Measurements from ENCODE around the gene CEP164. TPM values are rescaled to one million over a fixed set of nuclear protein-coding genes. Genes with fewer than 3 reads are reported as not detected.
"Not testable (repeated sequence)": the region's sequence is repeated elsewhere in the genome, so short reads cannot be mapped to it uniquely, and the experiment has no call there.

The CEP164 gene
- total RNA-seq, 1 donor from 2014 or later, result 11.7 TPM

DNA sequence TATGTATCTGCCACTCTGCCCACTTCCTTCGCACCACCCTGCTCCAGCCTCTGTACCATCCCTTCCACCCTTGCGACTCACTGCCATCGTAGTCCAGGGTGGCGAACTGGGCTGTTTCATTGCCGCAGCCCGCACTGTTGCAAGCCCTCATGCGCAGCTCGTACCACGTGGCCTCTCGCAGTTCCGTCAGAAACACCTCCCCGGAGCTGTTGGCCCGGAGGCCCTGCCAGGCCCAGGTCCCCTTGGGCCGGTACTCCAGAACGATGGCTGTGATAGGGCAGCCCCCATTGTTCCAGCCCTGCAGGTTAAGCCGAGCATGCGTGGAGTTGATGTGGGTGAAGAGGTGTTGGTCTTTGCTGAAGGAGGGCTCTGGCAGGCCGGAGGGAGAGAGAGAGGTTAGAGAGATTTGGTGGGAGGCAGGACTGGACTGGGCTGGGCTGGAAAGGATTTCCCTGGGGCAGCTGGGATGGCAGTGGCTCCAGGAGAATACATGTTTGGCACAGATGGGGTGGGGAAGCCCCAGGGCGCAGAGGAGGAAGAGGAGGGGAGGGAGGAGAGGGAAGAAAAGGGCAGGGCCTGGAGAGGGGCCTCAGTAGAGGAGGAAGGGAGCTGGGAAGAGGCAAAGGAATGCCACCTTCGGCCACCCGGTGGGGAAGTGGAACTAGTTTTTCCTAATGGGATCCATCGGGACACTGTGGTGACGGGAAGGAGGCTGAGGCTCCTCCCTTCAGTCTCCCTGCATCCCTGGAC, 109.6 kb downstream of the CEP164 start:
- ATAC-seq, result no peak

DNA sequence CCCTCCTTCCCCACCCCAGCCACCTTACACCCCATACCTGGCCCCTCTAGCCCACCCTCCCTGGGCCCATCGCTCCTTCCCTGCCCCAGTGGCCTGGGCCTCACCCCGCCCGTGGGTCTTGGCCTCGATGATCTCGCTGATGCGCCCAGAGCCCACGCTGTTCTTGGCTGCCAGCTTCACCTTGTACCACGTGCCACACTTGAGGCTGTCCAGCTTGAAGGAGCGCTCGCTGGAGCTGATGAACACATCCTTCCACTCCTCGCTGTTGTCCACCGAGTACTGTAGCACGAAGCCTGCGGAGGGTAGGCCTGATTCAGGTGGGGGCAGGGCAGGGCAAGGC, 110.1 kb downstream of the CEP164 start:
- DNase-seq (ENCODE audit: low spot score) (no peak), ATAC-seq (no peak)

More for the DNA sequence above, 109.6 kb downstream of the CEP164 start:
- DNase-seq (ENCODE audit: low spot score), result no peak

DNA sequence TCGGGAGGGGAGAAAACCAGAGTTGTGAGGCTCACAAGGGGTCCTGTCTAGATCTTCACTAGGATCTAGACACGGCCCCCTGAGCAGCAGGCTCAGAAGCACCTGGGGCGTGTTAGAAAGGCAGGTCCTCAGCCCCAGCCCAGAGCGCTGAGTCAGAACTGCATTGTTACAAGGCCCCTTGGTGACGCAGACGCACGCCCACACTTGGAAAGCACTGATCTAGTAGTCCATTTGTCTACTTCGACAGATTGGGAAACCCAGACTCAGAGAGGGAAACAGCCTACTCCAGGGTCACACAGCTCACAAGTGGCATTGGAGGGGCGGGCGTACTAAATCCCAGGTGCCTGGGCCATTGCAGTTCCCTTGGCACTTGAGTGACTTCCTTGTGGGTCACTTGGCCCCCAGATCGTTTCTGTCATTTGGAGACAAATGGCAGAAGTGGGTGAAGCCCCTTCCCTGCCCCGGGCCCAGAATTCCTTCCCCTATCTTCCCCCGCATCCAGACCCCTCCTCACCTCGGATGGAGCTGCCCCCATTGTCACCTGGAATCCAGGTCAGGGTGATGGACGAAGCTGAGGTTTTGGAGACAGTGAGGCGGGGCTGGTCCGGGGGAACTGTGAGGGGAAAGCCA, 110.8 kb downstream of the CEP164 start:
- DNase-seq (ENCODE audit: low spot score) (no peak), ATAC-seq (no peak)

DNA sequence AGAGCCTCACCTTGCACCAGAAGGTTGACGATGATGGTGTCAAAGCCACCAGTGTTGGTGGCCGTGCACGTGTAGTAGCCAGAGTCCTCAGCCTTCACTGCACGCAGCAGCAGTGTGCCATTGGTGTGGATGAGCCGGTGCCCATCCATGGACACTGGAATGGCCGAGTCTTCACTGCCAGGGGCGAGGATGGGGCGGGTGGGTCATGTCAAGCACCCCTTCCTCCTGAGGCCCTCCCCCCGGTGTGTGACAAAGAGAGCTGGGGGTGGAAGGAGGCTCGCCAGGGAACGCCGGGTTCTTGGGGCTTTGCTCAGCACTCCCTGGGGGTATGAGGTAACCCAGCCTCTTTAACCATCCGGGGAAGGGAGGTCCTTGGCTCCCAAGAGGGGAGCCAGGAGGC, 111.6 kb downstream of the CEP164 start:
- ATAC-seq, result no peak
- DNase-seq (ENCODE audit: low spot score), result no peak

DNA sequence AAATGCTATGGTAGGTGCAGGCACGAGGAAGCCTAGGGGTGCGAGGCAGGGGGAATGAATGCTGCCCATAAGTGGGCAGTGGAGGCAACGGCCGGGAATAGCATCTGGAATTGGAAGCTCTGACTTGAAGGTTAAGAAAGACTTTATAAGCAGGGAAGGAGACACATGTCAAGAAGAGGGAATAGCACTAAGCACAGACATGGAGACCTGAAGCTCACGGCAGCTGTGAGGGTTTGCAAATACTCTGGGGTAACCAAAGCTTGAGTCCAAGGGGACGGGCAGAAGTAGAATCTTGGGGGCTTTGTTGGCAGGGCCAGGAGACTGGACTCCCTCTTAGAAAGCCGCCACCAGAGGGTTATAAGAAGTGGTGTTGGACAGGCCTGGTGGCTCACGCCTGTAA, 112.6 kb downstream of the CEP164 start:
- ATAC-seq, result no peak
- no peak for DNase-seq (ENCODE audit: low spot score)

DNA sequence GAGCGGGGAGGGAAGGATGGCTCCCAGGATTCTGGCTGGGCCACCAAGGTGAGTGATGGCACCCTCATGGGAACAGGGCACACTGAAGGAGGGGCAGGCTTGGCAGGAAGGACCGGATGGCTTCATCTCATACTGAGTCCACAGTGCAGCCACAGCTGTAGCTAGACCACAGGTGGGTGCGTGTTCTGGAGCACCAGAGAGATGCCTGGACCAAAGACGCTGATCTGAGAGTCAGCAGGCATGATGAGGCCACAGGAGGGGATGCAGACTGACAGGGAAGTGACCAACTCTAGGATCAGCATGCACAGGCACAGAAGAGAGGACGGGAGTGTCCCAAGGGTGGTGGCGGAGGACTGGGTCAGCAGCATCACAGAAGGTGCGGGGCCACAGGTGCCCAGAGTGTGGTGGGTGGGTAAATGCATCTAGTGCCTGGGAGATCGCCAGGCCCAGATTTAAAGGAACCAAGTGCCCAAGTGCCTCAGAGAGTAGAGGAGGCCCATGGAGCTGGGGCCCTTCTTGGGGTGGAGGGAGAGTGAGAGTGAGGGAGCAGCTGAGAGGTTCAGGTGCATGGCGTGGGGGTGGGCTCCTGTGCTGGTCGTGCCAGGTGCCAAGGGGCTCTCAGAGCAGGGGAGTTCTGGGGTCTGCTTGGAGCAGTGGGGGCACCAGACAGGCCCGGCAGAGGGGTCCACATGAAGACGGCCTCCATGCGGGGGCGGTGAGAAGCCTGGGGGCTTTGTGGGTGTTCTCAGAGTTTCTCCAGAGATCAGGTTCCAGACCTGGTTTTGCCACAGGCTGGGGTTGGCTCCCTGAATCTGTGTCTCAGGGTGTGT, 113.7 kb downstream of the CEP164 start:
- DNase-seq (ENCODE audit: low spot score) (no peak), ATAC-seq (no peak)

DNA sequence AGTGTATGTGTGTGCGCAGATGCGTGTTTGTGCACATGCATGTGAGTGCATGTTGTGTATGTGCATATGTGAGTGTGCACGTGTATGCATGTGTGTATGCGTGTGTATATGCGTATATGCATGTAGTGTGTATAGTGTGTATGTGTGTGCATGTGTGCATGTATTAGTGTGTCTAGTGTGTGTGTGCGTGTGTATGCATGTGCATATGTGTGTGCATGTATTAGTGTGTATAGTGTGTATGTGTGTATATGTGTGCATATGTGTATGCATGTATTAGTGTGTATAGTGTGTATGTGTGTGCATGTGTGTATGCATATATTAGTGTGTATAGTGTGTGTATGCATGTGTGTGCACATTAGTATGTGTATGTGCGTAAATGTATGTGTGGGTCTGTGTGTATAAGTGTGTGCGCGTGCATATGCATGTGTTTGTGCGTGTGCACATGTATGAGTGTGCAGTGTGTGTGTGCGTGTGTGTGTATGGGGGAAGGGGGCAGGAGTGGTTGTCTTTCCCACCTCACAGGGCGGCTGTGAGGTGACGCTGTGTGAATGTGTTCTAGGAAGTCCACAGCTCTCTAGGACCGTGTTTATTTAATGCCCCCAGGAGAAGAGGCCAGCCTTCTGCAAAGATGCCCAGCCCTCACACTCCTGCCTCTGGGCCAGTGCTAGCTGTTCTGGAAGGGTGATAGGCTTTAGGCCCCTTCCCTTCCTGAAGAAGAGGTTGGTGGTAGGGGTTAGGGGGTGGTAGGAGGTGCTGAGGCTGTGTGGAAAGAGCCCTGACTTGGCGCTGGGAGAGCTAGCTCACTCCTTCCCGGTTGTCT, 114.6 kb downstream of the CEP164 start:
- no peak for DNase-seq (ENCODE audit: low spot score)

GRCh38 chr11:117442869-117443239, 115.2 kb downstream of the CEP164 start:
- ATAC-seq (no peak), DNase-seq (ENCODE audit: low spot score) (no peak)

More for the DNA sequence above, 114.6 kb downstream of the CEP164 start:
- ATAC-seq, result no peak

GRCh38 chr11:117443266-117444186, 115.9 kb downstream of the CEP164 start:
- DNase-seq (ENCODE audit: low spot score) (no peak), ATAC-seq (peak; percentile 68)

DNA sequence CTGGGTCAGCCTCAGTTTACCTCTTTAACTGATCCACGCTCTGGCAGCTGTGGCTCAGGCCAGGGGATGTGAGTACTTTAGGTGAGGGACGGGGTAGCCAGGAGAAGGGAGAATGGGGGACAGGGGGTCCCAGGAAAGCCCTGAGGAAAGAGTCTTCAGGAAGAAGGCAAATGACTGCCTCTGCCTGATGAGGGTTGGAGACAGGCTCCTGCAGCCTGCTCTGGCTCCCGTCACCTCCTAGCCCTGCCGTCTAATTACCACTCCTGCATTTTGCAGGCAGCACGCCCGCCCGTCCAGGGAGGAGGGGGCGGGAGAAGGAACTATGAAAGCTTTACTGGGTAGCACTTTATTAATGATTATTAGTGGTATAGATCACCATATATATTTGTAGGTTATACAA, 116.6 kb downstream of the CEP164 start:
- DNase-seq (ENCODE audit: low spot score) (no peak), ATAC-seq (no peak)

- ATAC-seq (no peak), DNase-seq (ENCODE audit: low spot score) (no peak)
Measured at GRCh38 chr11:117444711-117445658, 117.3 kb downstream of the CEP164 start.

- ATAC-seq, result no peak
Measured at GRCh38 chr11:117449111-117449693, 121.5 kb downstream of the CEP164 start.

DNA sequence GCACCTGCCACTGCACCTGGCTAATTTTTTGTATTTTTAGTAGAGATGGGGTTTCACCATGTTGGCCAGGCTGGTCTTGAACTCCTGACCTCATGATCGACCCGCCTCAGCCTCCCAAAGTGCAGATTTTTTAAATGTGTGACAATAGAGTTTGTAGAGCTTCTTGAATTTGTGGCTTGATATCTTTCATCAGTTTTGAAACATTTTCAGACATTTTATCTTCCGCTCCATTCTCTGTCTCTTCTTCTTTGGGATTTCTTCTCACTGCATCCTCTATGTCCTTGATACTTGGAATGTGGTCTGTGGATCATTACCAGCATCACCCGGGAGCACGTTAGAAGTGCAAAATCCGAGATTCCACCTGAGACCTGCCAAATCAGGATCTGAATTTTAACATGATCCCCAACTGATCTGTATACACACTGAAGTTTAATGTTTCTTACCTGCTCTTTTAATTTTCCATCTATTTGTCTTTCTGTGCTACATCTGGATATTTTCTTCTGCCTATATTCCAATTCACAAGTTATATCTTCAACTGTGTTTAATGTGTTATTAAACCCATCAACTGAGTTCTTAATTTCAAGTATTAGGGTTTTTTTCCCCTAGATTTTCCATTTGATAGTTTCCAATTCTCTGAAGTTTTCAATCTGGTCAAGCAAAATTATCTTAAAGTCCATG, 126.4 kb downstream of the CEP164 start:
- ATAC-seq, result no peak

More at GRCh38 chr11:117449111-117449693, 121.5 kb downstream of the CEP164 start:
- no peak for DNase-seq (ENCODE audit: low spot score)

DNA sequence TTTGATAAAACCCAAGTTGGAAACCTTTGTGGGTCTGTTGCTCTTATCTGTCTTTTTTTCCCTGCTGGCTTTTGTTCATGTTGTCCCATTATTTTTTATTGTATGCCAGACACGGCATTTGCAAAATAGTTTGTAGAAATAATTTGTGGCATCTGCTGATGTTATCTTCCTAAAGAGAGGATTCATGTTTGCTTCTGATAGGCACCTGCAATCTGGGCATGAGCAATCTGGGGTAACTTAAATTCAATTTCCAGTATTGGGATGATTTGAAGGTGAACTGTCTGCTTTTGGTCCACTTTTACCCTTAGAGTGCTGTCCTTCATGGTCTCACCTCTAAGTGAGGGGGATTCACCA, 126.9 kb downstream of the CEP164 start:
- no peak for ATAC-seq
- DNase-seq (ENCODE audit: low spot score), result no peak

More for the DNA sequence above, 126.4 kb downstream of the CEP164 start:
- no peak for DNase-seq (ENCODE audit: low spot score)

DNA sequence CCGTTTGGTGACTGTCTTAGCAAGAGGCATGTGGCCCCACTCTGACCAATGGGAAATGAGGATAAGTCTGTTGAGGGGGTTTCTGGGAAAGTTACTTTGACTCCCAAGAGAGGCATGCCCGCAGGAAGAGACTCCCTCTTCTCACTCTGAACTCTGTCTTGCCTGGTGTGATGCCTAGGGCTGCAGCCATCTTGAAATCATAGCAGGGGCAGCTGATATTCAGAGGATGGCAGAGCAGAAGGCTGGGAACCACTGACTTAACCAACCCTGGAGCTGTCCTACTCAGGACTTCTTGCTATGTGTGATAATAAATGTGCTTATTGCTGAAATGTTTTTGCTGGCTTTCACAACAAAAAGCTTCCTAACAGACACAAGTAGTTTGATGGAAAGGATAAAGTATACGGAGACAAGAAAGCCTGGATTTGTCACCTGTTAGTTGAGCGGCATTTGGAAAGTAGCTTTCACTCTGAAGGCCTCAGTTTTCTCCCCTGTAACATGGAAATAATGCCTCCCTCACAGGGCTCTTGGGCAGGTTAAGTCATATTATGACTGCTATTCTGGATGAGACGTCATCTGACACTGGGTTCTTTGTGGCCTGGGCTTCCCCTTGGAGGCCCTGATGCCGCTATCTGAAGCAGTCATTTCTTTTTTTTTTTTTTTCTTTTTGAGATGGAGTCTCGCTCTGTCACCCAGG, 128.5 kb downstream of the CEP164 start:
- DNase-seq (ENCODE audit: low spot score) (no peak), ATAC-seq (no peak)

- not testable (repeated sequence) for DNase-seq (ENCODE audit: low spot score); ATAC-seq
Measured at GRCh38 chr11:117456721-117457029, 129.0 kb downstream of the CEP164 start.

DNA sequence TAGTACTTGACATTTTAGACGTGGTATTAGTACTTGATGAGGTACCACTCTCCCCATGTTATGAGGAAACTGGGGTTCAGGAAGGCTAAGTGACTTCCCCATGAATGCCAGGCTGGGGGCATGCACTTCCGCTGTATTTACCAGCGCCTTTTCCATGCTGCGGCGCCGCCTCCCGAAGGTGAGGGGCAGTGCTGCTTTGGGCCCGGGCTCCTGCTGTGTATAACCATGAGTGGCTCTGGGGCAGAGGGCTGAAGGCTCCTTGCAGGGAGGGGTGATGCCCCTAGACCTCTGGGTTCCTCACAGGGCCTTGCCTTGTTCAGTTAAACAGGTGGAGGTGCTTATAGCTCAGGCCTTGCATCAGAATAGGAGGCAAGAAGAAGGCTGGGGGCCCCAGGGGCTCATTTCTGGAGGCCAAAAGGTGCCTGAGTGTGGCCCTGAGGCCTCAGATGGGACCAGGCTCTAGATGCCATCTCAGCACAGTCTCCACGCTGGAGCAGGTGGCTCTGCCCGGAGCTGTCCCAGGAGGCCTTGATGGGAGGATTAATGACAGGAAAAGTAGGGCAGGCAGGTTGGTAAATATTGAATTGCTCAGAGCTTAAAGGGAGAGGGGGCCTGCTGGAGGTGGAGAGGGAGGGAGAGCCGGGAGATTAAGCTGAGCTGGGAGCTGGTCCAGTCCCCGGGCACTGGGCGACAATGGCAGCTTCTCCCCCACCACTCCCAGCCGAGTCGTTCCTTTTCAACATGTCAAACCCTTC, 129.6 kb downstream of the CEP164 start:
- DNase-seq (ENCODE audit: low spot score) (no peak), ATAC-seq (no peak)

All from left lobe of liver (tissue), 2 donors.